Measurements from ENCODE around the gene C3orf33. TPM values are rescaled to one million over a fixed set of nuclear protein-coding genes. Genes with fewer than 3 reads are reported as not detected.

The C3orf33 gene
- total and polyA plus RNA-seq, 9 of the 15 experiments (the other 6 are each of a cell fraction or from before 2014, with no cell fraction given), result 4.1 to 10.2 (median 6.0) TPM

- H3K79me2 ChIP-seq (ENCODE audit: control insufficient read depth, insufficient read depth, low read length), result peaks cover 26% of the 10 kb centered on the region; the same call in 2 of the 3 replicates
- BruUV-seq (replicated peaks), result no TSS peak
- peak overlapping the region; percentile 65; the same call in 2 of the 3 replicates for H3K27ac ChIP-seq (ENCODE audit: extremely low read depth, low read depth, low read length)
- H3K9ac ChIP-seq (ENCODE audit: insufficient read depth in 1 of 2, low read depth in 2 of 2, low read length in 2 of 2), result no peak overlapping the region
- no peaks in the 10 kb centered on the region; the same call in none of the 2 replicates for H3K9me3 ChIP-seq (replicated peaks; ENCODE audit: control insufficient read depth, insufficient read depth, low read depth, low read length)
- H3K4me1 ChIP-seq (replicated peaks in 1 of 2; ENCODE audit: control insufficient read depth in 2 of 2, insufficient read depth in 2 of 2, low read length in 2 of 2), result peaks cover 0 to 11% of the 10 kb centered on the region in 2 experiments; a peak in 3 of 5 replicates
- ATAC-seq (peak; percentile 71), FAIRE-seq (peak; percentile 11), DNase-seq (ENCODE audit: extremely low read depth in 1 of 4, low spot score in 3 of 4) (peak in 1 of 4 experiments; percentile 36)
- CTCF ChIA-PET (ENCODE audit: low intra/inter-chr PET ratio), result no interaction called here
- no peaks in the 10 kb centered on the region for H3K27me3 ChIP-seq (ENCODE audit: control insufficient read depth in 2 of 2, insufficient read depth in 2 of 2, low read length in 2 of 2)
- no peak overlapping the region for H3K4me2 ChIP-seq (ENCODE audit: insufficient read depth, low read length)
- TF ChIP-seq ILF3 (IDR thresholded peaks at IDR 0.05; ENCODE audit: borderline replicate concordance), result no peak
- TF ChIP-seq MAFK (IDR thresholded peaks at IDR 0.05; ENCODE audit: low read length), result peak; percentile 79
- no peak for TF ChIP-seq PKNOX1 (IDR thresholded peaks at IDR 0.05)
- 0 out of 2 replicates have a peak, but pooled peaks have one; percentile 19 for TF ChIP-seq SMARCA4 (IDR thresholded peaks at IDR 0.05)
- peak; percentile 36; the same call in 1 of the 2 replicates for TF ChIP-seq TFAP4 (CRISPR knock-in tag; IDR thresholded peaks at IDR 0.05; ENCODE audit: borderline replicate concordance)
- TF ChIP-seq DACH1 (IDR thresholded peaks at IDR 0.05; ENCODE audit: partially characterized antibody), result peak; percentile 8
- peak; percentile 79 for TF ChIP-seq NFE2L1 (tag; IDR thresholded peaks at IDR 0.05; ENCODE audit: borderline replicate concordance, low read depth)
- TF ChIP-seq MAFG (tag; conservative IDR thresholded peaks at IDR 0.05), result peak; percentile 94
- TF ChIP-seq MAFF (IDR thresholded peaks at IDR 0.05; ENCODE audit: low read length), result peak; percentile 82
- peak; percentile 15; the same call in 1 of the 2 replicates for TF ChIP-seq ARID1B (IDR thresholded peaks at IDR 0.05)
- peak; percentile 91 for TF ChIP-seq C11orf30 (IDR thresholded peaks at IDR 0.05; ENCODE audit: low read depth)
- TF ChIP-seq BACH1 (tag; IDR thresholded peaks at IDR 0.05), result peak; percentile 69; the same call in 1 of the 2 replicates
- peak; percentile 90 for TF ChIP-seq NFE2 (IDR thresholded peaks at IDR 0.05; ENCODE audit: low read depth)
- TF ChIP-seq ZNF316 (IDR thresholded peaks at IDR 0.05), result peak; percentile 96
- no peak for TF ChIP-seq FOXP1 (CRISPR knock-in tag; IDR thresholded peaks at IDR 0.05)
- peak in 1 of 2 experiments; percentile 21; a peak in 1 of 4 replicates for TF ChIP-seq TRIM24 (IDR thresholded peaks at IDR 0.05)
- no peaks in the 10 kb centered on the region for H3K9me1 ChIP-seq (ENCODE audit: control insufficient read depth, insufficient read depth, low read length)
- in situ Hi-C loops (cut with MboI), result no loop called here
- POLR2A ChIA-PET, result interaction anchor here (2.1 kb wide), 1 partner anchor 15 kb away, joined by 12 read pairs; the partner anchor contains the start of gene C3orf33
- H3K36me3 ChIP-seq (ENCODE audit: control insufficient read depth, insufficient read depth, low read length), result peaks cover 14% of the 10 kb centered on the region; the same call in 2 of the 3 replicates
- intact Hi-C loops (cut with micrococcal nuclease), result no loop called here
- no peak overlapping the region for H2AFZ ChIP-seq (ENCODE audit: low read depth, low read length)
- WGBS (ENCODE audit: insufficient coverage, low coverage, missing lambda C conversion rate), result 76% methylated on average over 2 of the region's 2 CpGs
- H4K20me1 ChIP-seq (replicated peaks; ENCODE audit: control insufficient read depth, insufficient read depth, low read length), result no peaks in the 10 kb centered on the region
- no peak overlapping the region for H3K4me3 ChIP-seq
Observed at GRCh38 chr3:155791190-155791589, 14.9 kb downstream of the C3orf33 start.
